GM23248 (cell line): Measurements from ENCODE around the gene ABLIM1.

Experiments
- EZH2 ChIP-seq: fragments of 200-600 bp; sonication (generic); IDR thresholded peaks from 2 replicates; pipeline ENCODE4 v1.6.1; 2018; ENCODE audit warnings: antibody characterized with exemption, mild to moderate bottlenecking; ENCODE audit not compliant: insufficient read depth, poor library complexity, severe bottlenecking
- EZH2phosphoT487 ChIP-seq: fragments of 200-600 bp; sonication (generic); IDR thresholded peaks from 2 replicates; pipeline ENCODE4 v1.6.1; 2018; ENCODE audit warnings: antibody characterized with exemption, moderate library complexity, mild to moderate bottlenecking, low read depth; ENCODE audit not compliant: insufficient read depth

DNA sequence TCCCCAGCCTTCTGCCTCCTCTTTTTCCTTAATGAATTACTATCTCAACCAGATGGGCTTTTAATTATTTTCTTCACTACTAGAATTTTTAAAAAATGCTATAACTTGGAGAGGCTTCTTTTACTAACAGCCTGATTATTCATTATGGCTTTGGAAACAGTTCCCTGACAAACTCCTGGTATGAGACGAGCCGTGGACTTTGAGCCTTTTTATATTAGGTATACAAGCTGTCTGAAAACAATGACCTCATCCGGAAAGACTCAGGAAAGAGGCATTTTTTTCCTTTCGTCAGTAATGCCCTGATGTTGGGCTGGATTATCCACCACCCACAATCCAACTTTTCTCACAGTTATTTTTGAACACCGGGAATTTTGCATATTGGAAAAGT, 26.7 kb upstream of the ABLIM1 start:
- no peak for TF ChIP-seq EZH2
- no peak for TF ChIP-seq EZH2phosphoT487
